Measurements from ENCODE around the gene CLCN7. TPM values are rescaled to one million over a fixed set of nuclear protein-coding genes. Genes with fewer than 3 reads are reported as not detected.

Gene CLCN7
- total RNA-seq, 2 donors from 2014 or later: 51.9 to 108 TPM

GRCh38 chr16:1503110-1503955, 28.5 kb upstream of the CLCN7 start:
- no peak overlapping the region for H3K4me3 ChIP-seq
- no peak overlapping the region for H3K27ac ChIP-seq
- intact Hi-C loops (cut with DNase I): no loop called here
- TF ChIP-seq POLR2A (IDR thresholded peaks at IDR 0.05) (no peak), CTCF (IDR thresholded peaks at IDR 0.05) (no peak), POLR2AphosphoS5 (IDR thresholded peaks at IDR 0.05) (no peak)
- no peak for DNase-seq (ENCODE audit: low spot score)
- H3K27me3 ChIP-seq (replicated peaks; ENCODE audit: insufficient read depth): no peaks in the 10 kb centered on the region
- no peaks in the 10 kb centered on the region for H3K9me3 ChIP-seq
- H3K4me1 ChIP-seq (replicated peaks): no peaks in the 10 kb centered on the region
- peaks cover 11 to 17% of the 10 kb centered on the region in 2 donors for H3K36me3 ChIP-seq
- WGBS: 96% methylated on average over 37 of the region's 37 CpGs

- H3K36me3 ChIP-seq: peaks cover 11 to 17% of the 10 kb centered on the region in 2 donors
- TF ChIP-seq CTCF (IDR thresholded peaks at IDR 0.05) (no peak), POLR2A (IDR thresholded peaks at IDR 0.05) (no peak), POLR2AphosphoS5 (IDR thresholded peaks at IDR 0.05) (no peak)
Measured at GRCh38 chr16:1502092-1503004, 27.5 kb upstream of the CLCN7 start.

GRCh38 chr16:1501630-1502029, 26.8 kb upstream of the CLCN7 start:
- Histone ChIP-seq H3K27ac (no peak overlapping the region), H3K9me3 (no peaks in the 10 kb centered on the region), H3K27me3 (replicated peaks; ENCODE audit: insufficient read depth) (no peaks in the 10 kb centered on the region), H3K36me3 (peaks cover 11 to 17% of the 10 kb centered on the region in 2 donors), H3K4me1 (replicated peaks) (no peaks in the 10 kb centered on the region), H3K4me3 (no peak overlapping the region)
- TF ChIP-seq POLR2AphosphoS5 (IDR thresholded peaks at IDR 0.05): no peak
- TF ChIP-seq POLR2A (IDR thresholded peaks at IDR 0.05): no peak
- no peak for TF ChIP-seq CTCF (IDR thresholded peaks at IDR 0.05)
- 95% methylated on average over 23 of the region's 23 CpGs for WGBS
- DNase-seq (ENCODE audit: low spot score): no peak
- intact Hi-C loops (cut with DNase I): no loop called here

More at GRCh38 chr16:1502092-1503004, 27.5 kb upstream of the CLCN7 start:
- intact Hi-C loops (cut with DNase I): no loop called here
- 96% methylated on average over 30 of the region's 42 CpGs for WGBS
- no peak overlapping the region for H3K27ac ChIP-seq
- H3K27me3 ChIP-seq (replicated peaks; ENCODE audit: insufficient read depth): no peaks in the 10 kb centered on the region
- H3K9me3 ChIP-seq: no peaks in the 10 kb centered on the region
- DNase-seq (ENCODE audit: low spot score): no peak
- H3K4me3 ChIP-seq: no peak overlapping the region
- H3K4me1 ChIP-seq (replicated peaks): no peaks in the 10 kb centered on the region

GRCh38 chr16:1500465-1501150, 25.8 kb upstream of the CLCN7 start:
- WGBS: 92% methylated on average over 21 of the region's 44 CpGs
- no peak for TF ChIP-seq POLR2AphosphoS5 (IDR thresholded peaks at IDR 0.05)
- no peak for TF ChIP-seq POLR2A (IDR thresholded peaks at IDR 0.05)
- TF ChIP-seq CTCF (IDR thresholded peaks at IDR 0.05): no peak
- H3K27ac ChIP-seq: no peak overlapping the region
- no peaks in the 10 kb centered on the region for H3K27me3 ChIP-seq (replicated peaks; ENCODE audit: insufficient read depth)
- H3K4me3 ChIP-seq: no peak overlapping the region
- no peak for DNase-seq (ENCODE audit: low spot score)
- intact Hi-C loops (cut with DNase I): no loop called here
- no peaks in the 10 kb centered on the region for H3K4me1 ChIP-seq (replicated peaks)
- H3K36me3 ChIP-seq: peaks cover 11 to 20% of the 10 kb centered on the region in 2 donors
- no peaks in the 10 kb centered on the region for H3K9me3 ChIP-seq

Measured in prostate gland (tissue), 2 donors.